Neural progenitor cell (in vitro differentiated cells): ENCODE data around the gene GHDC. TPM values are rescaled to one million over a fixed set of nuclear protein-coding genes. Genes with fewer than 3 reads are reported as not detected.

ENCODE experiments used
- DNase-seq: peaks from one replicate; pipeline ENCODE4 v3.0.0-alpha.2; 2016; ENCODE audit warnings: low spot score
- H2AFZ ChIP-seq: fragments of 200-600 bp; sonication (generic); replicated peaks from 2 replicates; pipeline ENCODE4 v1.6.1; 2016; ENCODE audit warnings: antibody characterized with exemption
- H3F3A ChIP-seq: fragments of 200-600 bp; sonication (generic); 2 replicates; pipeline ENCODE4 v1.6.1; 2016; ENCODE audit warnings: antibody characterized with exemption, low read depth
- H3K27ac ChIP-seq: fragments of 200-600 bp; sonication (generic); 2 replicates; pipeline ENCODE4 v1.5.1; 2016; ENCODE audit warnings: mild to moderate bottlenecking
- H3K27me3 ChIP-seq: fragments of 200-600 bp; sonication (generic); 2 replicates; pipeline ENCODE4 v1.6.1; 2016; ENCODE audit warnings: mild to moderate bottlenecking, moderate library complexity
- H3K36me3 ChIP-seq: fragments of 200-600 bp; sonication (generic); 2 replicates; pipeline ENCODE4 v1.5.1; 2016
- H3K4me1 ChIP-seq: fragments of 200-600 bp; sonication (generic); 2 replicates; pipeline ENCODE4 v1.6.1; 2016; ENCODE audit warnings: mixed run types
- H3K4me2 ChIP-seq: fragments of 200-600 bp; sonication (generic); 2 replicates; pipeline ENCODE4 v1.6.1; 2016
- H3K4me3 ChIP-seq: fragments of 200-600 bp; sonication (generic); 2 replicates; pipeline ENCODE4 v1.5.1; 2016
- H3K79me2 ChIP-seq: fragments of 200-600 bp; sonication (generic); 2 replicates; pipeline ENCODE4 v1.6.1; 2016; ENCODE audit warnings: low read depth
- H3K9ac ChIP-seq: fragments of 200-600 bp; sonication (generic); 2 replicates; pipeline ENCODE4 v1.6.1; 2016
- H3K9me3 ChIP-seq: fragments of 200-600 bp; sonication (generic); 2 replicates; pipeline ENCODE4 v1.5.1; 2016; ENCODE audit warnings: low read depth
- H4K20me1 ChIP-seq: fragments of 200-600 bp; sonication (generic); 2 replicates; pipeline ENCODE4 v1.6.1; 2016; ENCODE audit warnings: low read depth
- H3K27ac Mint-ChIP-seq: 3 replicates; pipeline ENCODE4 v1.8.0; 2021; ENCODE audit warnings: mixed read lengths
- H3K27me3 Mint-ChIP-seq: 2 replicates; pipeline ENCODE4 v1.8.0; 2022; ENCODE audit warnings: low read depth, mild to moderate bottlenecking, inconsistent platforms, moderate library complexity, mixed read lengths; ENCODE audit not compliant: insufficient read depth
- H3K36me3 Mint-ChIP-seq: 3 replicates; pipeline ENCODE4 v1.8.0; 2021; ENCODE audit warnings: mixed read lengths
- H3K4me1 Mint-ChIP-seq: 3 replicates; pipeline ENCODE4 v1.8.0; 2021; ENCODE audit warnings: mixed read lengths
- H3K4me3 Mint-ChIP-seq: 3 replicates; pipeline ENCODE4 v1.8.0; 2021; ENCODE audit warnings: mild to moderate bottlenecking, moderate library complexity, mixed read lengths
- H3K9me3 Mint-ChIP-seq: 3 replicates; pipeline ENCODE4 v1.8.0; 2020; ENCODE audit warnings: mixed read lengths
- EZH2 ChIP-seq: fragments of 200-600 bp; sonication (generic); IDR thresholded peaks from 2 replicates; pipeline ENCODE4 v1.6.1; 2017; ENCODE audit warnings: antibody characterized with exemption, mild to moderate bottlenecking, moderate library complexity
- EZH2phosphoT487 ChIP-seq: fragments of 200-600 bp; sonication (generic); IDR thresholded peaks from 2 replicates; pipeline ENCODE4 v1.6.1; 2017; ENCODE audit warnings: antibody characterized with exemption
- total RNA-seq: library from RNA; depleted of rRNA; stranded (reverse); fragments of >200 nt; gene quantifications from 2 replicates; pipeline ENCODE4 v1.2.3, GENCODE V29; 2015; ENCODE audit warnings: low replicate concordance
- TF ChIP-seq, protein P1 (sequence below): fragments of 200-600 bp; sonication (generic); IDR thresholded peaks from 2 replicates; pipeline ENCODE4 v1.5.1; 2017; ENCODE audit warnings: antibody characterized with exemption, mild to moderate bottlenecking

The GHDC gene
- total RNA-seq, 1 donor from 2014 or later: 7.7 TPM

DNA sequence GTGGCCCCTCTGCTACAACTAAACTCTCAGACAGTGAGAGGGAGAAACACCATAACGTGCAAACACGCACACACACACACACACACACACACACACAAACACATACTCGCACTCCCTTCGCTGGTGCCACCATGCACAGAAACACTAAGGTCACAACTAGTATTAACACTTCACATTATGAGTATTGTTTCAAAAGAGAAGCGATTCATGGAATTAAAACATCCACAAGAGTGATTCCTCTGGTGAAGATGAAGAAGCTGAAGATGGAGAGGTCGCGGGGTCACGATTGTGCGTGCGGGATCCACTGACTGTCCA is 7.1 kb upstream of the GHDC start:
- Histone ChIP-seq H2AFZ (no peak overlapping the region), H3K79me2 (no peaks in the 10 kb centered on the region), H3K9ac (no peak overlapping the region), H3K4me2 (no peak overlapping the region), H3K36me3 (no peaks in the 10 kb centered on the region), H3K4me3 (no peak overlapping the region), H3K27ac (no peak overlapping the region), H3K9me3 (no peaks in the 10 kb centered on the region), H3F3A (peaks cover 15% of the 10 kb centered on the region), H3K27me3 (no peaks in the 10 kb centered on the region), H4K20me1 (no peaks in the 10 kb centered on the region), H3K4me1 (no peaks in the 10 kb centered on the region)
- no peak for DNase-seq
- TF ChIP-seq, protein P1, sequence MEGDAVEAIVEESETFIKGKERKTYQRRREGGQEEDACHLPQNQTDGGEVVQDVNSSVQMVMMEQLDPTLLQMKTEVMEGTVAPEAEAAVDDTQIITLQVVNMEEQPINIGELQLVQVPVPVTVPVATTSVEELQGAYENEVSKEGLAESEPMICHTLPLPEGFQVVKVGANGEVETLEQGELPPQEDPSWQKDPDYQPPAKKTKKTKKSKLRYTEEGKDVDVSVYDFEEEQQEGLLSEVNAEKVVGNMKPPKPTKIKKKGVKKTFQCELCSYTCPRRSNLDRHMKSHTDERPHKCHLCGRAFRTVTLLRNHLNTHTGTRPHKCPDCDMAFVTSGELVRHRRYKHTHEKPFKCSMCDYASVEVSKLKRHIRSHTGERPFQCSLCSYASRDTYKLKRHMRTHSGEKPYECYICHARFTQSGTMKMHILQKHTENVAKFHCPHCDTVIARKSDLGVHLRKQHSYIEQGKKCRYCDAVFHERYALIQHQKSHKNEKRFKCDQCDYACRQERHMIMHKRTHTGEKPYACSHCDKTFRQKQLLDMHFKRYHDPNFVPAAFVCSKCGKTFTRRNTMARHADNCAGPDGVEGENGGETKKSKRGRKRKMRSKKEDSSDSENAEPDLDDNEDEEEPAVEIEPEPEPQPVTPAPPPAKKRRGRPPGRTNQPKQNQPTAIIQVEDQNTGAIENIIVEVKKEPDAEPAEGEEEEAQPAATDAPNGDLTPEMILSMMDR: no peak
- no peak for TF ChIP-seq EZH2
- no peak for TF ChIP-seq EZH2phosphoT487
- Mint-ChIP-seq H3K4me3 (no peak overlapping the region), H3K36me3 (peaks cover 19% of the 10 kb centered on the region), H3K27ac (no peak overlapping the region), H3K4me1 (no peaks in the 10 kb centered on the region), H3K27me3 (peaks cover 4% of the 10 kb centered on the region), H3K9me3 (no peaks in the 10 kb centered on the region)

- Histone ChIP-seq H3K36me3 (no peaks in the 10 kb centered on the region), H3K79me2 (no peaks in the 10 kb centered on the region), H3K9me3 (no peaks in the 10 kb centered on the region), H3K27me3 (no peaks in the 10 kb centered on the region), H3K9ac (no peak overlapping the region), H3K4me2 (no peak overlapping the region), H3K27ac (no peak overlapping the region), H3F3A (peaks cover 15% of the 10 kb centered on the region), H2AFZ (no peak overlapping the region), H4K20me1 (no peaks in the 10 kb centered on the region), H3K4me3 (no peak overlapping the region), H3K4me1 (no peaks in the 10 kb centered on the region)
- DNase-seq: no peak
- TF ChIP-seq EZH2 (no peak), EZH2phosphoT487 (no peak)
- TF ChIP-seq, protein P1: no peak
- H3K36me3 Mint-ChIP-seq: peaks cover 19% of the 10 kb centered on the region
- H3K9me3 Mint-ChIP-seq: no peaks in the 10 kb centered on the region
- H3K27ac Mint-ChIP-seq: peak overlapping the region; percentile 6
- H3K4me3 Mint-ChIP-seq: no peak overlapping the region
- peaks cover 4% of the 10 kb centered on the region for H3K27me3 Mint-ChIP-seq
- no peaks in the 10 kb centered on the region for H3K4me1 Mint-ChIP-seq
Observed at GRCh38 chr17:42200706-42201457, 6.6 kb upstream of the GHDC start.

GRCh38 chr17:42199416-42200011 is 5.2 kb upstream of the GHDC start:
- peaks cover 14% of the 10 kb centered on the region for H3K36me3 Mint-ChIP-seq
- Histone ChIP-seq H2AFZ (no peak overlapping the region), H3K4me2 (no peak overlapping the region), H3K4me3 (no peak overlapping the region), H4K20me1 (no peaks in the 10 kb centered on the region), H3K4me1 (no peaks in the 10 kb centered on the region), H3K9ac (no peak overlapping the region), H3K27ac (no peak overlapping the region), H3K36me3 (no peaks in the 10 kb centered on the region), H3K9me3 (no peaks in the 10 kb centered on the region), H3K79me2 (no peaks in the 10 kb centered on the region), H3F3A (peaks cover 15% of the 10 kb centered on the region), H3K27me3 (no peaks in the 10 kb centered on the region)
- no peaks in the 10 kb centered on the region for H3K9me3 Mint-ChIP-seq
- DNase-seq: no peak
- TF ChIP-seq EZH2phosphoT487 (no peak), EZH2 (no peak)
- TF ChIP-seq, protein P1: no peak
- peaks cover under 1% of the 10 kb centered on the region for H3K4me1 Mint-ChIP-seq
- H3K27me3 Mint-ChIP-seq: peaks cover 2% of the 10 kb centered on the region
- H3K4me3 Mint-ChIP-seq: no peak overlapping the region
- H3K27ac Mint-ChIP-seq: no peak overlapping the region
